HEK293T (cell line): ENCODE data around the gene INKA2.
A peak's percentile ranks its signal among the peaks of the same experiment; 100 is the strongest.

Source experiments
- CTCF ChIA-PET: fragments of 350-600 bp; formaldehyde crosslinking; extraction: SDS; loops from one replicate; lab custom pipeline; 2021; ENCODE audit warnings: antibody characterized with exemption, inconsistent platforms; lab: Yijun Ruan, JAX
- POLR2A ChIA-PET: fragments of 350-600 bp; formaldehyde crosslinking; extraction: SDS; loops from one replicate; lab custom pipeline; 2020; ENCODE audit warnings: antibody characterized with exemption, inconsistent platforms; lab: Yijun Ruan, JAX
- DNase-seq: peaks from one replicate; pipeline ENCODE4 v3.0.0; 2012; ENCODE audit warnings: mixed read lengths; ENCODE audit errors: extremely low spot score
- ARNT ChIP-seq: fragments of 450-650 bp; IDR thresholded peaks from 2 replicates; pipeline ENCODE4 v1.6.1; 2017; ENCODE audit warnings: mild to moderate bottlenecking
- BHLHE40 ChIP-seq: fragments of 450-650 bp; IDR thresholded peaks from 2 replicates; pipeline ENCODE4 v1.6.1; 2016; ENCODE audit warnings: mild to moderate bottlenecking, moderate library complexity, borderline replicate concordance
- CTBP1 ChIP-seq: fragments of 450-650 bp; IDR thresholded peaks from 2 replicates; pipeline ENCODE4 v1.6.1; 2016; ENCODE audit warnings: borderline replicate concordance
- ELF4 ChIP-seq: fragments of 450-650 bp; IDR thresholded peaks from 2 replicates; pipeline ENCODE4 v1.6.1; 2017; ENCODE audit warnings: antibody characterized with exemption
- FOXA1 ChIP-seq: fragments of 450-650 bp; IDR thresholded peaks from 2 replicates; pipeline ENCODE4 v1.6.1; 2016; ENCODE audit warnings: mild to moderate bottlenecking
- FOXK2 ChIP-seq: fragments of 450-650 bp; IDR thresholded peaks from 2 replicates; pipeline ENCODE4 v1.6.1; 2016; ENCODE audit warnings: mild to moderate bottlenecking
- FOXM1 ChIP-seq: fragments of 450-650 bp; IDR thresholded peaks from 2 replicates; pipeline ENCODE4 v1.6.1; 2017; ENCODE audit warnings: mild to moderate bottlenecking, borderline replicate concordance
- HDGF ChIP-seq: fragments of 450-650 bp; IDR thresholded peaks from 2 replicates; pipeline ENCODE4 v1.6.1; 2017; ENCODE audit warnings: antibody characterized with exemption, borderline replicate concordance
- L3MBTL2 ChIP-seq: fragments of 450-650 bp; conservative IDR thresholded peaks from 2 replicates; pipeline ENCODE4 v1.6.1; 2016; ENCODE audit warnings: mild to moderate bottlenecking
- LEF1 ChIP-seq: fragments of 450-650 bp; IDR thresholded peaks from 2 replicates; pipeline ENCODE4 v1.6.1; 2017; ENCODE audit warnings: mild to moderate bottlenecking, borderline replicate concordance
- NFRKB ChIP-seq: fragments of 450-650 bp; IDR thresholded peaks from 2 replicates; pipeline ENCODE4 v1.6.1; 2016; ENCODE audit warnings: mild to moderate bottlenecking, moderate library complexity
- SP1 ChIP-seq: fragments of 450-650 bp; IDR thresholded peaks from 2 replicates; pipeline ENCODE4 v1.6.1; 2017
- SUZ12 ChIP-seq: fragments of 450-650 bp; IDR thresholded peaks from 2 replicates; pipeline ENCODE4 v1.6.1; 2016; ENCODE audit warnings: mild to moderate bottlenecking
- TARDBP ChIP-seq: fragments of 450-650 bp; IDR thresholded peaks from 2 replicates; pipeline ENCODE4 v1.6.1; 2016
- ZNF384 ChIP-seq: fragments of 450-650 bp; IDR thresholded peaks from 2 replicates; pipeline ENCODE4 v1.6.1; 2016
- TF ChIP-seq, protein P1 (sequence below): fragments of 450-650 bp; IDR thresholded peaks from 2 replicates; pipeline ENCODE4 v1.6.1; 2016

INKA2 gene

DNA sequence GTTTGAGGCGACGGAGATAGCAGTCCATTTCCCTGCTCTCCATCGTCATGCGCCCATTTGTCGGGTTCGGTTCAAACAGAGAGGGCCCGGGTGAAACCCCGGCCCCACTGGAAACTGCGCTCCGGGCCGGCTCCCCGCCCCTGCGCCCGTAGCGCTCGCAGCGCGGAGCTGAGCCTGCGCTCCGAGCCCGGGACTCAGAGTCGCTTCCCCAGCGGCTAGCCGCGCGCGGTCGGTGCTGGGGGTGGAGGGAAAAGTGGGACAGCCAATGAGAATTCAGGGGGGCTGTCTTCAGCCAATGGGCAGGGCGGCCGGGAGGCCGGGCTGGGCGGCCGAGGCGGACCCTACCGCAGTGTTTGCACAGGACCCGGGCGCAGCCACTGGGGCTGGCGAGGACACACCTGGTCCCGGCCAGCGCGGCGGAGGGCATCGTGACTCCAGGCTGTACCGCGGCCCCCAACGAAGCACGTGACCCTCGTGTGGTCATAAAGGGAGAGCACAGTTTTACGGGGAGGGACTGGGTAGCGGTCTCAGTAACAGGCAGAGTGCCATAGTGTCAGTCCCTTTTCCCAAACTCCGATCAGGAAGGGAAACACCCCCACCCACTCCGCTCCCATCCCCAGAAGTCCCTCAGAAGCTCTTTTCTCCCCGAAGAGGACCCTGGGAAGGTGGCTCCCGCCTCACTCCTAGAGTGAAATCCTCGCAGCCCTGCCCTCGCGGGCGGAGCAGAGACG is at the start of gene INKA2:
INKA2 (minus strand) TSS at position 202 of the 731 bp plus-strand sequence; CDS start at position 49, 153 bp downstream.
- TF ChIP-seq, protein P1, sequence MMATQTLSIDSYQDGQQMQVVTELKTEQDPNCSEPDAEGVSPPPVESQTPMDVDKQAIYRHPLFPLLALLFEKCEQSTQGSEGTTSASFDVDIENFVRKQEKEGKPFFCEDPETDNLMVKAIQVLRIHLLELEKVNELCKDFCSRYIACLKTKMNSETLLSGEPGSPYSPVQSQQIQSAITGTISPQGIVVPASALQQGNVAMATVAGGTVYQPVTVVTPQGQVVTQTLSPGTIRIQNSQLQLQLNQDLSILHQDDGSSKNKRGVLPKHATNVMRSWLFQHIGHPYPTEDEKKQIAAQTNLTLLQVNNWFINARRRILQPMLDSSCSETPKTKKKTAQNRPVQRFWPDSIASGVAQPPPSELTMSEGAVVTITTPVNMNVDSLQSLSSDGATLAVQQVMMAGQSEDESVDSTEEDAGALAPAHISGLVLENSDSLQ = peak; percentile 12; the same call in 1 of the 2 replicates
- TF ChIP-seq BHLHE40 (no peak), LEF1 (no peak), FOXM1 (no peak), ZNF384 (no peak), L3MBTL2 (peak; percentile 97)
- CTCF ChIA-PET = interaction anchor here (1.4 to 2.4 kb wide), 3 partner anchors 8 to 231 kb away, joined by 4 to 17 read pairs (median 7); no protein-coding TSS in a partner anchor
- peak; percentile 76 for DNase-seq
- POLR2A ChIA-PET = interaction anchor here (0.5 to 1.8 kb wide), 14 partner anchors 10 to 657 kb away, joined by 3 to 7 read pairs (median 4); partner anchors contain the start of genes CTTNBP2NL and DDX20

DNA sequence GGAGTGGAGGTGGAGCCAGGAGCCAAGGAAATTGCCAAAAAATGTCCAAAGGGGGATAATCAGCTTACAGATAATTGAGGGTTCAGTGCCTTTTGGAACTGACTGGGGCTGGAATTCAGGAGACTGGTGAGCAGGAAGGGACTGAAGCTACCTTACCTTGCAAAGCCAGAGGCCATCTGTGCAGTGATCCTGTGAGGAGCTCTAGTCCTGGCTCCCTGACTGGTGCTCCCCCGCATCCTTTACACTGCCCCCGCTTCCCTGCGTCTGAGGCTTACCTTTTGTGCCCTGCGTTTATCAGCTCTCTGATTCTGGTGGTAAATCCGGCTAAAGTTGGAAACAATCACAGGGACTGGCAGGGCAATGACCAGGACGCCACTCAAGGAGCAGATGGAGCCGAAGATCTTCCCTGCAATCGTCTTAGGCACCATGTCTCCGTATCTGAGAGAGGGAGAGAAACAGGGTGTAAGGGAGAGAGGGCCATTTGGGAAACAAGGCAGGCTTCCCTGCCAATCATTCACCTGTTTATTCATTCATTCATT is 47.5 kb upstream of the INKA2 start:
- CTCF ChIA-PET = interaction anchor here (1.1 kb wide), 1 partner anchor 17 kb away, joined by 3 read pairs; no protein-coding TSS in a partner anchor
- TF ChIP-seq ZNF384 (no peak), SP1 (no peak), BHLHE40 (no peak), SUZ12 (no peak), FOXM1 (no peak), LEF1 (no peak), CTBP1 (no peak), NFRKB (no peak), TARDBP (no peak), L3MBTL2 (no peak), FOXK2 (no peak), ARNT (no peak)
- TF ChIP-seq, protein P1 = no peak
- POLR2A ChIA-PET = no interaction called here
- no peak for DNase-seq

DNA sequence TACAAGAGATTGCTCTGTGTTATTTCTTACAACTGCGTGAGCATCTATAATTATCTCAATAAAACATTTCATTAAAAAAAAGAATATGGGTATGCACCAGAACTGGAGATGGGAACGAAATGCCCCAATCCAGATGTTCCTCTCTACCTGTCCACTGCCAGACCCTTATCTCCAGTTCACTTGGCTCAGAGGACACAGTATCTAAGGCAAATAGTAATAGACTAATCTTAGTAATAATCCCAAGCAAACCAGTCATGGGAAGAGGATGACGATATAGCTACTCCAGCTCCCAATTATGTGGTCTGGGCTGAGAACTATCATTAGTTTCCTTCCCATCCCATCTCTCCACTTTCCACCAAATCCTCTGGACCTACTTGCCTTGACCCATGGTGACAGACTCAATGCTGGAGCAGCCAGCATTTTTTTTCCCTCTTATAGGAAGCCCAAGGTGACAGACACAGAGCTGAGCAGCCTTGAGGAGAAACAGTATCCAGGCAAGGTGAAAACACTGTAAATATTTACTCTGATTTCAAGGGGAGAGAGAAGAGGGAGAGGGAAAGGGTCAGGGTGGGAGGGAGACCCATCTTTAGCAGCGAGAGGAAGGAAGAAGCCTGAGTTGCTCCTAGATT is 45.2 kb upstream of the INKA2 start:
- no peak for TF ChIP-seq LEF1
- TF ChIP-seq, protein P1 = no peak
- no peak for TF ChIP-seq FOXM1
- no peak for TF ChIP-seq SUZ12
- TF ChIP-seq FOXA1 = no peak
- TF ChIP-seq TARDBP = no peak
- TF ChIP-seq ELF4 = no peak
- no peak for TF ChIP-seq BHLHE40
- TF ChIP-seq HDGF = no peak
- TF ChIP-seq ARNT = no peak
- TF ChIP-seq NFRKB = no peak
- TF ChIP-seq FOXK2 = no peak
- CTCF ChIA-PET = no interaction called here
- POLR2A ChIA-PET = no interaction called here
- no peak for DNase-seq

DNA sequence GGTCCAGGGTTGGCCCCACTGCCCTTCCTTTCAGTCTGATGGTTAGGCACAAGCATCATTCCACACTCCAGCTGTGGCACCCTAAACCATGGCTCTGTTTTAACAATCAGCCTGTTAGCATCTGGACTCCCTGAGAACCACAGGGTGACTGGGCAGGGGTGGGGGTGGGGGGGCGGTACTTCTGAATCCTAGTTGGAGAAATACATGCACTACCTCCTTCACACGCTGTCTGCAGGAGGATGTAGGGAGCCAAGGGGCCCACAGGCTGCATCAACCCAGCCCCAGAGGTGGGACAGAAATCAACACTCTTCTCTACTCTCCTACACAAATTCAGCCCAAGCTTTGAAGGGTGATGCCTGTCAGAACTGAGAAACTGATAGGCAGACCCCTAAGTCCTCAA is 40.4 kb upstream of the INKA2 start:
- no peak for DNase-seq
- TF ChIP-seq BHLHE40 (no peak), SP1 (no peak), TARDBP (no peak), ARNT (no peak), CTBP1 (no peak), SUZ12 (no peak), ZNF384 (no peak), NFRKB (no peak), FOXA1 (no peak), HDGF (no peak), FOXM1 (no peak), L3MBTL2 (no peak), LEF1 (no peak), ELF4 (no peak), FOXK2 (no peak)
- TF ChIP-seq, protein P1 = no peak
- ChIA-PET CTCF (interaction anchor here (0.7 kb wide), 1 partner anchor 10 kb away, joined by 4 read pairs; no protein-coding TSS in a partner anchor), POLR2A (no interaction called here)

DNA sequence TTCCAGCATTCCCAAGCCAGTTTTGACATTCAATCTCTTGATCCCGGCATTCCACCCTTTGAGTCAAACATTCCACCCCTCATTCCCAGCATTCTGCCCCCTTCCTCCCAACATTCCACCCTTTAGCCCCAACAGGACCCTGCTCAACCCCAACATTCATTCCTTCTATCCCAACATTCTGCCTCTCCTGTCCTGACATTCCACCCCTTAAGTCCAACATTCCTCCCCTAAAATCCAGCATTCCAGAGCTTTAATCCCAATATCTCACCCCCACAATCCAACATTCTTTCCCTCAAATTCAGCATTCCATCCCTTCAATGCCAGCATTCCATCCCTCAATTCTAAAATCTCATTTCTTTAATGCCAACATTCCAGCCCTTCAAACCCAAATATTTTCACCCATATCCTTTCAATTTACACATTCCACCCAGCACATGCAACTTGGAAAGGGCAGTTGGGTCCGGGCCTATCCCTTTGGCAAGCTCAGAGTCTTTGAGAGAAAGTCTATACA is 39.4 kb upstream of the INKA2 start:
- no peak for DNase-seq
- ChIA-PET POLR2A (no interaction called here), CTCF (no interaction called here)
- no peak for TF ChIP-seq FOXM1
- TF ChIP-seq ZNF384 = no peak
